ENCODE results near the gene BPIFB6.

BPIFB6 gene

GRCh38 chr20:33026072-33026778, 5.2 kb upstream of the BPIFB6 start:
- no peak for TF ChIP-seq CTCF (IDR thresholded peaks at IDR 0.05; ENCODE audit: low read depth, low read length)
- Histone ChIP-seq H3K9me3 (ENCODE audit: severe bottlenecking) (no peaks in the 10 kb centered on the region), H3K27me3 (ENCODE audit: insufficient read depth, low read depth, severe bottlenecking) (no peaks in the 10 kb centered on the region), H3K27ac (no peak overlapping the region), H3K36me3 (no peaks in the 10 kb centered on the region), H3K4me3 (ENCODE audit: low read depth, low read length) (no peak overlapping the region)
- DNase-seq = no peak

- DNase-seq = no peak
- Histone ChIP-seq H3K9me3 (ENCODE audit: severe bottlenecking) (no peaks in the 10 kb centered on the region), H3K27me3 (ENCODE audit: insufficient read depth, low read depth, severe bottlenecking) (no peaks in the 10 kb centered on the region), H3K36me3 (no peaks in the 10 kb centered on the region), H3K27ac (no peak overlapping the region), H3K4me3 (ENCODE audit: low read depth, low read length) (no peak overlapping the region)
- TF ChIP-seq CTCF (IDR thresholded peaks at IDR 0.05; ENCODE audit: low read depth, low read length) = no peak
Observed at GRCh38 chr20:33026779-33027759, 4.4 kb upstream of the BPIFB6 start.

GRCh38 chr20:33027769-33028751, 3.4 kb upstream of the BPIFB6 start:
- Histone ChIP-seq H3K36me3 (no peaks in the 10 kb centered on the region), H3K27ac (no peak overlapping the region), H3K9me3 (ENCODE audit: severe bottlenecking) (no peaks in the 10 kb centered on the region), H3K27me3 (ENCODE audit: insufficient read depth, low read depth, severe bottlenecking) (no peaks in the 10 kb centered on the region), H3K4me3 (ENCODE audit: low read depth, low read length) (no peak overlapping the region)
- DNase-seq = no peak
- TF ChIP-seq CTCF (IDR thresholded peaks at IDR 0.05; ENCODE audit: low read depth, low read length) = no peak

GRCh38 chr20:33028875-33029274, 2.6 kb upstream of the BPIFB6 start:
- no peaks in the 10 kb centered on the region for H3K9me3 ChIP-seq (ENCODE audit: severe bottlenecking)
- no peak overlapping the region for H3K27ac ChIP-seq
- no peak for TF ChIP-seq CTCF (IDR thresholded peaks at IDR 0.05; ENCODE audit: low read depth, low read length)
- no peak for DNase-seq
- H3K4me3 ChIP-seq (ENCODE audit: low read depth, low read length) = no peak overlapping the region
- H3K36me3 ChIP-seq = no peaks in the 10 kb centered on the region
- no peaks in the 10 kb centered on the region for H3K27me3 ChIP-seq (ENCODE audit: insufficient read depth, low read depth, severe bottlenecking)

- no peaks in the 10 kb centered on the region for H3K27me3 ChIP-seq (ENCODE audit: insufficient read depth, low read depth, severe bottlenecking)
- no peak for TF ChIP-seq CTCF (IDR thresholded peaks at IDR 0.05; ENCODE audit: low read depth, low read length)
- no peaks in the 10 kb centered on the region for H3K9me3 ChIP-seq (ENCODE audit: severe bottlenecking)
- DNase-seq = no peak
- no peak overlapping the region for H3K4me3 ChIP-seq (ENCODE audit: low read depth, low read length)
- H3K27ac ChIP-seq = no peak overlapping the region
- no peaks in the 10 kb centered on the region for H3K36me3 ChIP-seq
Observed at GRCh38 chr20:33030076-33030475, 1.4 kb upstream of the BPIFB6 start.

All from WERI-Rb-1 (cell line).